GM12865 (cell line): ENCODE results near the gene TANGO6.

Experiments
- DNase-seq: peaks from one replicate; pipeline ENCODE4 v3.0.0; 2010; ENCODE audit warnings: low read depth
- H3K4me3 ChIP-seq: 2 replicates; pipeline ENCODE4 v1.5.1; 2011; ENCODE audit warnings: mild to moderate bottlenecking, low read depth, low read length, control low read depth
- TF ChIP-seq, protein P1 (sequence below): IDR thresholded peaks from 2 replicates; pipeline ENCODE4 v1.5.1; 2011; ENCODE audit warnings: low read length, control low read depth, low read depth, inconsistent platforms; ENCODE audit not compliant: insufficient read depth; ENCODE audit errors: missing control alignments

Gene TANGO6

GRCh38 chr16:68844211-68844564 is 857 bp downstream of the TANGO6 start:
- TF ChIP-seq, protein P1, sequence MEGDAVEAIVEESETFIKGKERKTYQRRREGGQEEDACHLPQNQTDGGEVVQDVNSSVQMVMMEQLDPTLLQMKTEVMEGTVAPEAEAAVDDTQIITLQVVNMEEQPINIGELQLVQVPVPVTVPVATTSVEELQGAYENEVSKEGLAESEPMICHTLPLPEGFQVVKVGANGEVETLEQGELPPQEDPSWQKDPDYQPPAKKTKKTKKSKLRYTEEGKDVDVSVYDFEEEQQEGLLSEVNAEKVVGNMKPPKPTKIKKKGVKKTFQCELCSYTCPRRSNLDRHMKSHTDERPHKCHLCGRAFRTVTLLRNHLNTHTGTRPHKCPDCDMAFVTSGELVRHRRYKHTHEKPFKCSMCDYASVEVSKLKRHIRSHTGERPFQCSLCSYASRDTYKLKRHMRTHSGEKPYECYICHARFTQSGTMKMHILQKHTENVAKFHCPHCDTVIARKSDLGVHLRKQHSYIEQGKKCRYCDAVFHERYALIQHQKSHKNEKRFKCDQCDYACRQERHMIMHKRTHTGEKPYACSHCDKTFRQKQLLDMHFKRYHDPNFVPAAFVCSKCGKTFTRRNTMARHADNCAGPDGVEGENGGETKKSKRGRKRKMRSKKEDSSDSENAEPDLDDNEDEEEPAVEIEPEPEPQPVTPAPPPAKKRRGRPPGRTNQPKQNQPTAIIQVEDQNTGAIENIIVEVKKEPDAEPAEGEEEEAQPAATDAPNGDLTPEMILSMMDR, result no peak
- peak overlapping the region; percentile 65 for H3K4me3 ChIP-seq
- no peak for DNase-seq

DNA sequence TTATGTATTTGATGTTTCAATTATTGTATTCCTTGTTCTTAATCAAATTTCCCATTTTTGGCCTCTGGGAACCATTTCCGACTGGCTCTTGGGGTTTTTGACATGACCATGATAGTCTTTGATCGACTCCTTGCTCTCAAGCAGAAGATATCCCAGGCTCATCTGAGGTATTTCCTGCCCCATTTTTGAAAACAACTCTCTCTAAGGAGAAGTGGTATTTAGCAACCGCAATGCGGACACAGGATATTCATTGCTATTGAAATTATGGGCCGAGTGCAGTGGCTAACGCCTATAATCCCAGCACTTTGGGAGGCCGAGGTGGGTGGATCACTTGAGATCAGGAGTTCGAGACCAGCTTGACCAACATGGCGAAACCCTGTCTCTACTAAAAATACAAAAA is 5.5 kb downstream of the TANGO6 start:
- no peak overlapping the region for H3K4me3 ChIP-seq
- TF ChIP-seq, protein P1, result no peak
- no peak for DNase-seq

DNA sequence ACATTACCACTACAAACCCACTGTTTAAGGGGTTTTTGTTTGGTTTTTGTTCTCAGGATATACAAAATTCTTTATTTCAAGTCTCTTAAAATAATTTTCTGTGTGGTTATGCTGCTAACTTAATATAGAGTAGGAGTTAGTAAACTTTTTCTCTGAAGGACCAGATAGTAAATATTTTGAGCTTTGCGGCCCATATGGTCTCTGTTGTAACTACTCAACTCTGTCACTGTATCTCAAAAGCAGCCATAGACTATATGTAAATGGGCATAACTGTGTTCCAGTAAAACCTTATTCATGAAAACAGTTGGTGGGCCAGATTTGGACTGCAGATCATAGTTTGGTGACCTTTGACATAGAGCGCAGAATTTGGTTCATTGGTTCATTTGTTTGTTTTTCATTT is 7.2 kb downstream of the TANGO6 start:
- no peak overlapping the region for H3K4me3 ChIP-seq
- TF ChIP-seq, protein P1, result no peak
- no peak for DNase-seq

DNA sequence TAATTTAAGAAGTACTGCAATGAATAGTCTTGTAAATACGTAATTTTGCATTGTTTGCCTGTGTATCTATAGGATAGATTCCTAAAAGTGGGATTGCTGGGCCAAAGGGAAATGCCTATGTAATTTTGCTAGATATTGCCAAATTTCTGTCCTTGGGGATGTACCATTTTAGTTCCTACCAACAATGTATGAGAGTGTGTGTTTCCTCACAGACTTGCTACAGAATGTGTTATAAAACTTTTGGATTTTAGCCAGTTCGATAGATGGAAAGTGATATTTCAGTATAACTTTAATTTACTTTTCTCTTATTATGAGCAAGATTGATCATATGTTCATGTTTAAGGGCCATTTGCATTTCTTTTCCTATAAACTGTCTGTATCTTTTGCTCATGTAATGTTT is 8.3 kb downstream of the TANGO6 start:
- DNase-seq, result no peak
- H3K4me3 ChIP-seq, result no peak overlapping the region
- TF ChIP-seq, protein P1, result no peak

DNA sequence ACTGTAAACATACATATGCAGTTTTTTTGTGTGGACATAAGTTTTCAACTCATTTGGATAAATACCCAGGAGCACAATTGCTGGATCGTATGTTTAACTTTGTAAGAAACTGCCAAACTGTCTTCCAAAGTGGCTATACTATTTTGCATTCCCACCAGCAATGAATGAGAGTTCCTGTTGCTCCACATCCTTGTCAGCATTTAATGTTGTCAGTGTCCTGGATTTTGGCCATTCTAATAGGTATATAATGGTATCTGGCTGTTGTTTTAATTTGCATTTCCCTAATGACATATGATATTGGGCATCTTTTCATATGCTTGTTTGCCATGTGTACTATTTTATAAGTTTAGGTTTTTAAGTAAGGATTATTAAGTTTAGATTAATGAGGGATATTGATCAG is 14.1 kb downstream of the TANGO6 start:
- no peak overlapping the region for H3K4me3 ChIP-seq
- TF ChIP-seq, protein P1, result no peak
- no peak for DNase-seq

DNA sequence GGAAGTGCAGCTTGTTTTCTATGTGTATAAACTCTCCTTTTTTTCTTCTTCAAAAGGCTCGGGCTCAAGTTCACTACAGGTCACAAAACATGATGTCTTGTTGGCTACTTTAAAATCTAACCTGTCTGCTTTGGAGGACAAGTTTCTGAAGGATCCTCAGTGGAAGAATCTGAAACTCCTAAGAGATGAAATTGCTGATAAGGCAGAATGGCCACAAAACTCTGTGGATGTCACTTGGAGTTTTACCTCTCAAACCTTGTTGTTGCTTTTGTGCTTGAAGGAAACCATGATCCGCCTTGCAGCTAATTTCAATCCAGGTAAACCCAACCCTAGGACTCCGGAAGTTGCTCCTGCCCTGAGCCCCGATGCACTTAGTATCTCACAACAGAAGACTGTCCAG is 16.5 kb downstream of the TANGO6 start:
- TF ChIP-seq, protein P1, result no peak
- DNase-seq, result no peak
- no peak overlapping the region for H3K4me3 ChIP-seq

- H3K4me3 ChIP-seq, result no peak overlapping the region
- no peak for DNase-seq
- TF ChIP-seq, protein P1, result no peak
These were observed 17.9 kb downstream of the TANGO6 start for GRCh38 chr16:68860978-68861892.
